ENCODE measurements around the gene PRKCB. TPM values are rescaled to one million over a fixed set of nuclear protein-coding genes. Genes with fewer than 3 reads are reported as not detected.

Gene PRKCB
- polyA plus RNA-seq, 3 donors = 57.4 to 87.4 (median 75.5) TPM

- no peak for TF ChIP-seq CTCF (IDR thresholded peaks at IDR 0.05)
- H3K27ac Mint-ChIP-seq = peak overlapping the region in 2 of 7 donors; percentile 16 to 22
These were observed 305.7 kb downstream of the PRKCB start for GRCh38 chr16:24141466-24141865.

GRCh38 chr16:24141917-24142316 is 306.1 kb downstream of the PRKCB start:
- H3K9me3 Mint-ChIP-seq = peaks cover 0 to 2% (median 0%) of the 10 kb centered on the region in 7 donors
- no peaks in the 10 kb centered on the region for H3K79me2 ChIP-seq (ENCODE audit: insufficient read depth, low read length)
- intact Hi-C loops (cut with micrococcal nuclease) = no loop called here
- H4K20me1 ChIP-seq (ENCODE audit: insufficient read depth, low read length) = peaks cover 72% of the 10 kb centered on the region
- 86% methylated on average over 1 of the region's 2 CpGs for WGBS (ENCODE audit: insufficient coverage)
- no peak for TF ChIP-seq CTCF (IDR thresholded peaks at IDR 0.05)
- no peaks in the 10 kb centered on the region for H3K4me1 Mint-ChIP-seq
- H3K27ac ChIP-seq (ENCODE audit: low read depth in 1 of 2, low read length in 2 of 2) = no peak overlapping the region
- H2AFZ ChIP-seq (ENCODE audit: insufficient read depth, low read depth, low read length, poor library complexity, severe bottlenecking) = no peak overlapping the region
- H3K9me3 ChIP-seq (replicated peaks in 1 of 2; ENCODE audit: control insufficient read depth in 1 of 2, insufficient read depth in 1 of 2, low read length in 2 of 2) = no peaks in the 10 kb centered on the region
- H3K4me3 Mint-ChIP-seq = no peak overlapping the region
- peaks cover 0 to 3% (median 0%) of the 10 kb centered on the region in 3 donors for H3K27me3 Mint-ChIP-seq (ENCODE audit: low read depth in 3 of 3)
- no peaks in the 10 kb centered on the region for H3K27me3 ChIP-seq (ENCODE audit: control insufficient read depth in 2 of 2, insufficient read depth in 2 of 2, low read length in 2 of 2)
- H3K36me3 ChIP-seq (replicated peaks in 1 of 2; ENCODE audit: control insufficient read depth in 1 of 2, insufficient read depth in 2 of 2, low read length in 2 of 2) = peaks cover 51 to 97% of the 10 kb centered on the region in 2 donors
- no peak overlapping the region for H3K9ac ChIP-seq (ENCODE audit: insufficient read depth, low read length, poor library complexity, severe bottlenecking)
- H3K36me3 Mint-ChIP-seq = peaks cover 76 to 93% of the 10 kb centered on the region in 2 donors
- H3K27ac Mint-ChIP-seq = no peak overlapping the region
- H3K4me2 ChIP-seq (replicated peaks; ENCODE audit: extremely low read depth, low read length, poor library complexity, severe bottlenecking) = no peak overlapping the region
- no peak for DNase-seq
- H3K4me3 ChIP-seq (replicated peaks in 1 of 3; ENCODE audit: low read depth in 2 of 3, low read length in 3 of 3) = no peak overlapping the region
- H3K4me1 ChIP-seq (ENCODE audit: control insufficient read depth in 1 of 2, insufficient read depth in 2 of 2, low read length in 2 of 2) = no peaks in the 10 kb centered on the region

More at GRCh38 chr16:24141466-24141865, 305.7 kb downstream of the PRKCB start:
- no peaks in the 10 kb centered on the region for H3K27me3 ChIP-seq (ENCODE audit: control insufficient read depth in 2 of 2, insufficient read depth in 2 of 2, low read length in 2 of 2)
- H3K4me2 ChIP-seq (replicated peaks; ENCODE audit: extremely low read depth, low read length, poor library complexity, severe bottlenecking) = no peak overlapping the region
- no peak overlapping the region for H3K9ac ChIP-seq (ENCODE audit: insufficient read depth, low read length, poor library complexity, severe bottlenecking)
- 100% methylated on average over 4 of the region's 5 CpGs for WGBS (ENCODE audit: insufficient coverage)
- H3K9me3 Mint-ChIP-seq = peaks cover 0 to 2% (median 0%) of the 10 kb centered on the region in 7 donors
- intact Hi-C loops (cut with micrococcal nuclease) = no loop called here
- no peak for DNase-seq
- no peak overlapping the region for H3K4me3 ChIP-seq (replicated peaks in 1 of 3; ENCODE audit: low read depth in 2 of 3, low read length in 3 of 3)
- H3K79me2 ChIP-seq (ENCODE audit: insufficient read depth, low read length) = no peaks in the 10 kb centered on the region
- peaks cover 69% of the 10 kb centered on the region for H4K20me1 ChIP-seq (ENCODE audit: insufficient read depth, low read length)
- H3K36me3 ChIP-seq (replicated peaks in 1 of 2; ENCODE audit: control insufficient read depth in 1 of 2, insufficient read depth in 2 of 2, low read length in 2 of 2) = peaks cover 52 to 94% of the 10 kb centered on the region in 2 donors
- H3K27ac ChIP-seq (ENCODE audit: low read depth in 1 of 2, low read length in 2 of 2) = no peak overlapping the region
- H3K4me3 Mint-ChIP-seq = no peak overlapping the region
- no peaks in the 10 kb centered on the region for H3K4me1 Mint-ChIP-seq
- H3K27me3 Mint-ChIP-seq (ENCODE audit: low read depth in 3 of 3) = peaks cover 0 to 3% (median 0%) of the 10 kb centered on the region in 3 donors
- no peaks in the 10 kb centered on the region for H3K4me1 ChIP-seq (ENCODE audit: control insufficient read depth in 1 of 2, insufficient read depth in 2 of 2, low read length in 2 of 2)
- H3K9me3 ChIP-seq (replicated peaks in 1 of 2; ENCODE audit: control insufficient read depth in 1 of 2, insufficient read depth in 1 of 2, low read length in 2 of 2) = no peaks in the 10 kb centered on the region
- H2AFZ ChIP-seq (ENCODE audit: insufficient read depth, low read depth, low read length, poor library complexity, severe bottlenecking) = no peak overlapping the region
- H3K36me3 Mint-ChIP-seq = peaks cover 73 to 93% of the 10 kb centered on the region in 2 donors

Data from CD14-positive monocyte (primary cell).